Glutamatergic neuron (in vitro differentiated cells): Measurements from ENCODE around the gene ARFIP1. TPM values are rescaled to one million over a fixed set of nuclear protein-coding genes. Genes with fewer than 3 reads are reported as not detected.

ENCODE experiments used
- DNase-seq: peaks from one replicate; pipeline ENCODE4 v3.0.0; 2022
- H3K27ac Mint-ChIP-seq: one replicate; pipeline ENCODE4 v1.8.0; 2020; ENCODE audit warnings: mild to moderate bottlenecking, mixed read lengths, inconsistent platforms; ENCODE audit not compliant: unreplicated experiment
- H3K27me3 Mint-ChIP-seq: one replicate; pipeline ENCODE4 v1.8.0; 2020; ENCODE audit warnings: mild to moderate bottlenecking, moderate library complexity, mixed read lengths, inconsistent platforms; ENCODE audit not compliant: unreplicated experiment
- H3K36me3 Mint-ChIP-seq: one replicate; pipeline ENCODE4 v1.8.0; 2020; ENCODE audit warnings: mild to moderate bottlenecking, mixed read lengths, inconsistent platforms; ENCODE audit not compliant: unreplicated experiment
- H3K4me1 Mint-ChIP-seq: one replicate; pipeline ENCODE4 v1.8.0; 2020; ENCODE audit warnings: mild to moderate bottlenecking, low read depth, mixed read lengths, inconsistent platforms; ENCODE audit not compliant: unreplicated experiment
- H3K4me3 Mint-ChIP-seq: one replicate; pipeline ENCODE4 v1.8.0; 2020; ENCODE audit warnings: mild to moderate bottlenecking, mixed read lengths, inconsistent platforms; ENCODE audit not compliant: unreplicated experiment
- H3K9me3 Mint-ChIP-seq: one replicate; pipeline ENCODE4 v1.8.0; 2020; ENCODE audit warnings: mild to moderate bottlenecking, moderate library complexity, mixed read lengths, inconsistent platforms; ENCODE audit not compliant: unreplicated experiment
- total RNA-seq: library from RNA; stranded (reverse); fragmentation: NEBNext Ultra II Directional; extraction: Animal tissue kit (Norgen Biotek cat#: 25700); gene quantifications from one replicate; pipeline ENCODE4 v1.2.1, GENCODE V29; 2021; ENCODE audit not compliant: unreplicated experiment
- TF ChIP-seq, protein P1 (sequence below): fragments of 200-600 bp; sonication (generic); IDR thresholded peaks from one replicate; pipeline ENCODE4 v1.5.0; 2021; ENCODE audit not compliant: partially characterized antibody, unreplicated experiment

ARFIP1 gene
- total RNA-seq, 1 donor from 2014 or later = 22.2 TPM

GRCh38 chr4:152803541-152803940, 23.8 kb downstream of the ARFIP1 start:
- Mint-ChIP-seq H3K4me1 (peaks cover 15% of the 10 kb centered on the region), H3K27ac (no peak overlapping the region), H3K4me3 (no peak overlapping the region), H3K9me3 (peaks cover 3% of the 10 kb centered on the region), H3K27me3 (peaks cover 4% of the 10 kb centered on the region), H3K36me3 (no peaks in the 10 kb centered on the region)
- DNase-seq = no peak
- TF ChIP-seq, protein P1, sequence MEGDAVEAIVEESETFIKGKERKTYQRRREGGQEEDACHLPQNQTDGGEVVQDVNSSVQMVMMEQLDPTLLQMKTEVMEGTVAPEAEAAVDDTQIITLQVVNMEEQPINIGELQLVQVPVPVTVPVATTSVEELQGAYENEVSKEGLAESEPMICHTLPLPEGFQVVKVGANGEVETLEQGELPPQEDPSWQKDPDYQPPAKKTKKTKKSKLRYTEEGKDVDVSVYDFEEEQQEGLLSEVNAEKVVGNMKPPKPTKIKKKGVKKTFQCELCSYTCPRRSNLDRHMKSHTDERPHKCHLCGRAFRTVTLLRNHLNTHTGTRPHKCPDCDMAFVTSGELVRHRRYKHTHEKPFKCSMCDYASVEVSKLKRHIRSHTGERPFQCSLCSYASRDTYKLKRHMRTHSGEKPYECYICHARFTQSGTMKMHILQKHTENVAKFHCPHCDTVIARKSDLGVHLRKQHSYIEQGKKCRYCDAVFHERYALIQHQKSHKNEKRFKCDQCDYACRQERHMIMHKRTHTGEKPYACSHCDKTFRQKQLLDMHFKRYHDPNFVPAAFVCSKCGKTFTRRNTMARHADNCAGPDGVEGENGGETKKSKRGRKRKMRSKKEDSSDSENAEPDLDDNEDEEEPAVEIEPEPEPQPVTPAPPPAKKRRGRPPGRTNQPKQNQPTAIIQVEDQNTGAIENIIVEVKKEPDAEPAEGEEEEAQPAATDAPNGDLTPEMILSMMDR = no peak

- Mint-ChIP-seq H3K9me3 (peaks cover 3% of the 10 kb centered on the region), H3K36me3 (no peaks in the 10 kb centered on the region), H3K27me3 (peaks cover 4% of the 10 kb centered on the region), H3K27ac (no peak overlapping the region), H3K4me3 (no peak overlapping the region), H3K4me1 (peaks cover 15% of the 10 kb centered on the region)
- TF ChIP-seq, protein P1 = no peak
- no peak for DNase-seq
These were observed 25.4 kb downstream of the ARFIP1 start for GRCh38 chr4:152805071-152805650.

GRCh38 chr4:152805818-152806217, 26.1 kb downstream of the ARFIP1 start:
- Mint-ChIP-seq H3K27me3 (peaks cover 4% of the 10 kb centered on the region), H3K4me1 (peaks cover 13% of the 10 kb centered on the region), H3K27ac (no peak overlapping the region), H3K9me3 (peaks cover 3% of the 10 kb centered on the region), H3K4me3 (no peak overlapping the region), H3K36me3 (no peaks in the 10 kb centered on the region)
- TF ChIP-seq, protein P1 = no peak
- DNase-seq = no peak

DNA sequence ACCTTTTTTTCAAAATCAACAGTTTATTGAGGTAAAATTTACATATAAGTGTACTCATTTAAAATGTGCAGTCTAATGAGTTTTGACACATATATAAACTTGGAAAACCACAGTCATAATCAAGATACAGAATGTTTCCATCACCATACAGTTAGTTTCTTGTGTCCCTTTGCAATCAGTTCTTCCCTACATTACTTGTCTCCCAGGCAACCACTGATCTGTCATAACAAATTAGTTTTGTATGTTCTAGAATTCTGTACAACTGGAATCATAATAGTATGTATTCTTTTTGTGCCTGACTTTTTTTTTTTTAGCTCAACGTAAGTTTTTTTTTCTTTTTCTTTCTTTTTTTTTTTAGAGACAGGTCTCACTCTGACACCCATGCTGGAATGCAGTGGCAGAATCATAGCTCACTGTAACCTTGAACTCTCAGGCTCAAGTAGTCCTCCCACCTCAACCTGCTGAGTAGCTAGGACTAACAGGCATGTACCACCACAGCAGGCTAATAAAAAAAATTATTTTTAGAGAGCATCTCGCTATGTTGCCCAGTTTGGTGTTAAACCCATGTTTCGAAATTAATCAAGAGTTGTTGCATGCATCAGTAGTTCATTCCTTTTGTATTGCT, 26.9 kb downstream of the ARFIP1 start:
- H3K36me3 Mint-ChIP-seq = no peaks in the 10 kb centered on the region
- peaks cover 4% of the 10 kb centered on the region for H3K27me3 Mint-ChIP-seq
- peaks cover 3% of the 10 kb centered on the region for H3K9me3 Mint-ChIP-seq
- no peak overlapping the region for H3K4me3 Mint-ChIP-seq
- TF ChIP-seq, protein P1 = no peak
- H3K27ac Mint-ChIP-seq = no peak overlapping the region
- peaks cover 6% of the 10 kb centered on the region for H3K4me1 Mint-ChIP-seq
- no peak for DNase-seq

GRCh38 chr4:152807294-152807829, 27.6 kb downstream of the ARFIP1 start:
- no peak for DNase-seq
- TF ChIP-seq, protein P1 = no peak
- peaks cover 5% of the 10 kb centered on the region for H3K4me1 Mint-ChIP-seq
- H3K27me3 Mint-ChIP-seq = peaks cover 4% of the 10 kb centered on the region
- H3K36me3 Mint-ChIP-seq = no peaks in the 10 kb centered on the region
- peaks cover 3% of the 10 kb centered on the region for H3K9me3 Mint-ChIP-seq
- no peak overlapping the region for H3K27ac Mint-ChIP-seq
- no peak overlapping the region for H3K4me3 Mint-ChIP-seq
